Measurements from ENCODE around the gene OR51B5.
"Not testable (repeated sequence)": the region's sequence is repeated elsewhere in the genome, so short reads cannot be mapped to it uniquely, and the experiment has no call there.

OR51B5 gene

GRCh38 chr11:5303626-5304025 is 39.7 kb downstream of the OR51B5 start:
- no peak overlapping the region for H3K4me3 Mint-ChIP-seq
- H3K27me3 Mint-ChIP-seq = no peaks in the 10 kb centered on the region
- CTCF ChIA-PET = no interaction called here
- H3K9me3 Mint-ChIP-seq = no peaks in the 10 kb centered on the region
- no peak overlapping the region for H3K27ac Mint-ChIP-seq
- no peak for DNase-seq
- H3K4me1 Mint-ChIP-seq = no peaks in the 10 kb centered on the region
- no peaks in the 10 kb centered on the region for H3K36me3 Mint-ChIP-seq

GRCh38 chr11:5301846-5302245 is 41.5 kb downstream of the OR51B5 start, which contains the start of gene OR51B4:
TSS of gene OR51B4 (minus strand) at chr11:5301946. CDS start at chr11:5301946, 0 bp downstream.
- DNase-seq = no peak
- H3K27ac Mint-ChIP-seq = no peak within 1 kb of the TSS
- H3K4me3 Mint-ChIP-seq = no peak within 1 kb of the TSS
- no peaks in the 10 kb centered on the region for H3K9me3 Mint-ChIP-seq
- no peaks in the 10 kb centered on the region for H3K4me1 Mint-ChIP-seq
- H3K36me3 Mint-ChIP-seq = no peaks in the 10 kb centered on the region
- CTCF ChIA-PET = no interaction called here
- no peaks in the 10 kb centered on the region for H3K27me3 Mint-ChIP-seq

- no peaks in the 10 kb centered on the region for H3K4me1 Mint-ChIP-seq
- no peaks in the 10 kb centered on the region for H3K9me3 Mint-ChIP-seq
- no peak overlapping the region for H3K27ac Mint-ChIP-seq
- H3K4me3 Mint-ChIP-seq = no peak overlapping the region
- no peaks in the 10 kb centered on the region for H3K27me3 Mint-ChIP-seq
- DNase-seq = no peak
- CTCF ChIA-PET = interaction anchor here (1.5 kb wide), 1 partner anchor 25 kb away, joined by 3 read pairs; no protein-coding TSS in a partner anchor
- no peaks in the 10 kb centered on the region for H3K36me3 Mint-ChIP-seq
Measured at GRCh38 chr11:5300251-5300650, 43.1 kb downstream of the OR51B5 start.

- no peaks in the 10 kb centered on the region for H3K4me1 Mint-ChIP-seq
- H3K27ac Mint-ChIP-seq = no peak overlapping the region
- CTCF ChIA-PET = no interaction called here
- H3K27me3 Mint-ChIP-seq = no peaks in the 10 kb centered on the region
- H3K4me3 Mint-ChIP-seq = no peak overlapping the region
- H3K9me3 Mint-ChIP-seq = no peaks in the 10 kb centered on the region
- no peak for DNase-seq
- no peaks in the 10 kb centered on the region for H3K36me3 Mint-ChIP-seq
Measured at GRCh38 chr11:5298451-5298850, 44.9 kb downstream of the OR51B5 start.

GRCh38 chr11:5297721-5298323 is 45.5 kb downstream of the OR51B5 start:
- CTCF ChIA-PET = interaction anchor here (0.6 kb wide), 1 partner anchor 82 kb away, joined by 3 read pairs; no protein-coding TSS in a partner anchor
- H3K4me3 Mint-ChIP-seq = no peak overlapping the region
- no peaks in the 10 kb centered on the region for H3K9me3 Mint-ChIP-seq
- no peaks in the 10 kb centered on the region for H3K27me3 Mint-ChIP-seq
- no peak overlapping the region for H3K27ac Mint-ChIP-seq
- H3K4me1 Mint-ChIP-seq = no peaks in the 10 kb centered on the region
- no peaks in the 10 kb centered on the region for H3K36me3 Mint-ChIP-seq
- no peak for DNase-seq

- DNase-seq, CTCF ChIA-PET, H3K36me3 Mint-ChIP-seq, H3K27me3 Mint-ChIP-seq, H3K27ac Mint-ChIP-seq, H3K4me3 Mint-ChIP-seq, H3K9me3 Mint-ChIP-seq, H3K4me1 Mint-ChIP-seq: not testable (repeated sequence)
Measured at GRCh38 chr11:5294342-5294995, 48.9 kb downstream of the OR51B5 start.

GRCh38 chr11:5293028-5293427 is 50.3 kb downstream of the OR51B5 start:
- Mint-ChIP-seq H3K27ac (no peak overlapping the region), H3K36me3 (no peaks in the 10 kb centered on the region), H3K4me3 (no peak overlapping the region), H3K27me3 (no peaks in the 10 kb centered on the region), H3K9me3 (no peaks in the 10 kb centered on the region), H3K4me1 (no peaks in the 10 kb centered on the region)
- CTCF ChIA-PET = no interaction called here
- no peak for DNase-seq

Data from activated naive CD4-positive, alpha-beta T cell treated with anti-CD3 and anti-CD28 coated beads, Interleukin-2, amount 10 ng/mL, durations not matched to agents 7 days and 5 days (primary cell).